Measurements from ENCODE around the gene SP5.

Gene SP5

DNA sequence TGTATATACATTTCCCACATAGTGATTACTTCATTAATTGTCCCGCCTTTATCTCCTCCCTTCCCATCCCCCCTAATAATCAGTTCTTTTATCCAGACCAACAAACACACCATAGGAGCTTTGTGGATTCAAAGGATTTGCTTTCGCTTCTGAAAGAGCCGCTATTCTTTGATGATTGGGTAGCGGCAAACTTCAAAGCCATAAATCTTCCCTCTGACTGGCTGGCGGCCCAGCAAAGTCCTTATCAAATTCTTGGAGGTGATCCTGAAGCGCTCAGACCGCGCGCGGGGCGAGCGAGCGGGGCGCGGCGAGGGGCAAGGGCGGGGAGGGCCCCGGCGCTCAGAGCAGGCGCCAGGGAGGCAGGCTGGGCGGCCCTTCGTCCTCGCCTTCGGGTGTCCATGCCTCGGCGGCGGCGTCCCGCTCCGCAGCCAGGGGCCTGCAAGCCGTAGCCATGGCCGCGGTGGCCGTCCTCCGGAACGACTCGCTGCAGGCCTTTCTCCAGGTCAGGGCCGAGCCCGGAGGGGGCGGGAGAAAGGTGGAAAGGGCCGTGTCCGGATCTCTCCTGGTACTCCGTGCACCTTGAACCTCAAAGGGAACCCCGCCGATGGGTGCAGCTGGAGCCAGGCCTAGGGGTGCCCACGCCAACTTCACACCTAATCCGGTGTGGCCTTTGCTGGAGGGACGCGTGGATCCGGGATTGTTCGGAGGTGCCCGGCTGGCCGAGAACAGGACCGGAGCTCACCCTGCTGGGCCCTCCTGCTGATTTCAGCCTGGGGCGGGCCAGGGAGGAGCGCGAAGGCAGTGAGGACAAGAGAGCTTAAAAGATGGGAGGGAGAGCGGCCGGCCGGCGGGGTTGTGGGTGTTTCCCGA is at the start of gene SP5:
Gene SP5 (plus strand): TSS at position 276 of the 870 bp plus-strand sequence. CDS start 176 bp downstream, at position 452.
- Histone ChIP-seq H3K4me2 (ENCODE audit: low read depth, low read length, poor library complexity, severe bottlenecking) (no peak within 1 kb of the TSS), H2AFZ (ENCODE audit: low read depth, low read length, severe bottlenecking) (no peak within 1 kb of the TSS), H3K27me3 (ENCODE audit: low read length) (no peaks in the 10 kb centered on the region), H4K20me1 (ENCODE audit: low read depth, low read length) (no peaks in the 10 kb centered on the region), H3K9ac (ENCODE audit: low read length) (no peak within 1 kb of the TSS), H3K9me3 (ENCODE audit: insufficient read depth, low read length) (no peaks in the 10 kb centered on the region), H3K4me3 (ENCODE audit: insufficient read depth, low read length, poor library complexity, severe bottlenecking) (no peak within 1 kb of the TSS), H3K36me3 (ENCODE audit: low read length) (no peaks in the 10 kb centered on the region), H3K27ac (ENCODE audit: low read depth, low read length) (no peak within 1 kb of the TSS), H3F3A (ENCODE audit: insufficient read depth) (no peaks in the 10 kb centered on the region), H3K79me2 (ENCODE audit: insufficient read depth, low read length) (no peaks in the 10 kb centered on the region), H3K9me2 (replicated peaks; ENCODE audit: insufficient read depth, low read length) (no peaks in the 10 kb centered on the region)
- TF ChIP-seq EZH2phosphoT487 (conservative IDR thresholded peaks at IDR 0.05; ENCODE audit: low read length) = no peak
- TF ChIP-seq, protein P1, sequence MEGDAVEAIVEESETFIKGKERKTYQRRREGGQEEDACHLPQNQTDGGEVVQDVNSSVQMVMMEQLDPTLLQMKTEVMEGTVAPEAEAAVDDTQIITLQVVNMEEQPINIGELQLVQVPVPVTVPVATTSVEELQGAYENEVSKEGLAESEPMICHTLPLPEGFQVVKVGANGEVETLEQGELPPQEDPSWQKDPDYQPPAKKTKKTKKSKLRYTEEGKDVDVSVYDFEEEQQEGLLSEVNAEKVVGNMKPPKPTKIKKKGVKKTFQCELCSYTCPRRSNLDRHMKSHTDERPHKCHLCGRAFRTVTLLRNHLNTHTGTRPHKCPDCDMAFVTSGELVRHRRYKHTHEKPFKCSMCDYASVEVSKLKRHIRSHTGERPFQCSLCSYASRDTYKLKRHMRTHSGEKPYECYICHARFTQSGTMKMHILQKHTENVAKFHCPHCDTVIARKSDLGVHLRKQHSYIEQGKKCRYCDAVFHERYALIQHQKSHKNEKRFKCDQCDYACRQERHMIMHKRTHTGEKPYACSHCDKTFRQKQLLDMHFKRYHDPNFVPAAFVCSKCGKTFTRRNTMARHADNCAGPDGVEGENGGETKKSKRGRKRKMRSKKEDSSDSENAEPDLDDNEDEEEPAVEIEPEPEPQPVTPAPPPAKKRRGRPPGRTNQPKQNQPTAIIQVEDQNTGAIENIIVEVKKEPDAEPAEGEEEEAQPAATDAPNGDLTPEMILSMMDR (IDR thresholded peaks at IDR 0.05; ENCODE audit: insufficient read depth, low read length, poor library complexity, severe bottlenecking) = no peak

DNA sequence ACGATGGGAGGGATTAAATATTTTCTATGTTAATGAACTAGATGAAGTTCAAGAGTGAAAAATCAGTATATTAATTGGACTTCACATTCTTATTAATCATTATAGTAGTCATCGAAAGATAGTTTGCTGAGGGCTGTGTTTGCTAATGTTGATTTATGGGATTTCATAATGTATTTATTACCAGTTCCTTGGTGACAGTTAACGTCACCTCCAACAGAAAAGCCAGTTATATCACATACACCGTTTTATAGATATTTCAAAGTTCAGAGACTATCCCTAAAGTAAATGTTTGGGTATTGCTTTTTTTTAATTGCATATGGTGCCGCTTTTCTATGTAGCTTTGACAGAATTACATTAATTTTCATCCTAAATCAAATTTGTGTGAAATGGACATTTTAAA is 49.4 kb upstream of the SP5 start:
- TF ChIP-seq, protein P1 (IDR thresholded peaks at IDR 0.05; ENCODE audit: insufficient read depth, low read length, poor library complexity, severe bottlenecking) = no peak
- no peak for TF ChIP-seq EZH2phosphoT487 (conservative IDR thresholded peaks at IDR 0.05; ENCODE audit: low read length)
- no peaks in the 10 kb centered on the region for H3F3A ChIP-seq (ENCODE audit: insufficient read depth)
- no peak overlapping the region for H2AFZ ChIP-seq (ENCODE audit: low read depth, low read length, severe bottlenecking)
- no peak overlapping the region for H3K9ac ChIP-seq (ENCODE audit: low read length)
- no peaks in the 10 kb centered on the region for H4K20me1 ChIP-seq (ENCODE audit: low read depth, low read length)
- H3K79me2 ChIP-seq (ENCODE audit: insufficient read depth, low read length) = no peaks in the 10 kb centered on the region
- H3K4me3 ChIP-seq (ENCODE audit: insufficient read depth, low read length, poor library complexity, severe bottlenecking) = no peak overlapping the region
- no peak overlapping the region for H3K4me2 ChIP-seq (ENCODE audit: low read depth, low read length, poor library complexity, severe bottlenecking)
- no peak overlapping the region for H3K27ac ChIP-seq (ENCODE audit: low read depth, low read length)
- no peaks in the 10 kb centered on the region for H3K9me3 ChIP-seq (ENCODE audit: insufficient read depth, low read length)
- H3K27me3 ChIP-seq (ENCODE audit: low read length) = no peaks in the 10 kb centered on the region; the same call in 1 of the 2 replicates
- no peaks in the 10 kb centered on the region for H3K9me2 ChIP-seq (replicated peaks; ENCODE audit: insufficient read depth, low read length)
- H3K36me3 ChIP-seq (ENCODE audit: low read length) = no peaks in the 10 kb centered on the region

DNA sequence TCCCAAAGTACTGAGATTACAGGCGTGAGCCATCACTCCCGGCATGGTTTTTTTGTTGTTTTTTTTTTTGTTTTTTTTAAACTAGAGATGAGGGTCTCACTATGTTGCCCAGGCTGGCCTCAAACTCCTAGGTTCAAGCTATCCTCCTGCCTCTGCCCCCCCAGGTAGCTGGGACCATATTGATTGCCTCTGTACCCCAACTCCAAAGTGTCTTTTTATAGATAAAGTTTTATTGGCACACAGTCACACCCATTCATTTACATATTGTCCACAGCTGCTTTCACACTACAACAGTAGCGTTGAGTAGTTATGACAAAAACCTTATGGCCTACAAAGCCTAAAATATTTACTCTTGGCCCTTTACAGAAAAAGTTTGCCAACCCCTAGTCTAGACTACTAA is 45.2 kb upstream of the SP5 start:
- Histone ChIP-seq H3F3A (ENCODE audit: insufficient read depth) (no peaks in the 10 kb centered on the region), H3K9me3 (ENCODE audit: insufficient read depth, low read length) (no peaks in the 10 kb centered on the region), H3K4me2 (ENCODE audit: low read depth, low read length, poor library complexity, severe bottlenecking) (no peak overlapping the region), H3K9ac (ENCODE audit: low read length) (no peak overlapping the region), H3K79me2 (ENCODE audit: insufficient read depth, low read length) (no peaks in the 10 kb centered on the region), H3K36me3 (ENCODE audit: low read length) (no peaks in the 10 kb centered on the region), H3K4me3 (ENCODE audit: insufficient read depth, low read length, poor library complexity, severe bottlenecking) (no peak overlapping the region), H3K27me3 (ENCODE audit: low read length) (no peaks in the 10 kb centered on the region; the same call in 1 of the 2 replicates), H2AFZ (ENCODE audit: low read depth, low read length, severe bottlenecking) (no peak overlapping the region), H3K27ac (ENCODE audit: low read depth, low read length) (no peak overlapping the region), H3K9me2 (replicated peaks; ENCODE audit: insufficient read depth, low read length) (no peaks in the 10 kb centered on the region), H4K20me1 (ENCODE audit: low read depth, low read length) (no peaks in the 10 kb centered on the region)
- no peak for TF ChIP-seq EZH2phosphoT487 (conservative IDR thresholded peaks at IDR 0.05; ENCODE audit: low read length)
- TF ChIP-seq, protein P1 (IDR thresholded peaks at IDR 0.05; ENCODE audit: insufficient read depth, low read length, poor library complexity, severe bottlenecking) = no peak

Data from SU-DHL-6 (cell line).